Right renal cortex interstitium (tissue), 3 donors: Measurements from ENCODE around the gene PHF3. TPM values are rescaled to one million over a fixed set of nuclear protein-coding genes. Genes with fewer than 3 reads are reported as not detected.

Experiments used
- DNase-seq, 3 donors: peaks; one replicate each; pipeline ENCODE4 v3.0.0-alpha.2; 2013; ENCODE audit warnings: low read depth in 3 of 3, low spot score in 2 of 3
- polyA plus RNA-seq, 3 donors: library from polyadenylated mRNA; unstranded; fragments of 120-200 nt; gene quantifications; one replicate each; pipeline ENCODE4 v1.2.1, GENCODE V29; 2013; ENCODE audit not compliant: insufficient read length in 3 of 3

The PHF3 gene
- polyA plus RNA-seq, 3 donors = 64.9 to 75.9 (median 69.6) TPM

DNA sequence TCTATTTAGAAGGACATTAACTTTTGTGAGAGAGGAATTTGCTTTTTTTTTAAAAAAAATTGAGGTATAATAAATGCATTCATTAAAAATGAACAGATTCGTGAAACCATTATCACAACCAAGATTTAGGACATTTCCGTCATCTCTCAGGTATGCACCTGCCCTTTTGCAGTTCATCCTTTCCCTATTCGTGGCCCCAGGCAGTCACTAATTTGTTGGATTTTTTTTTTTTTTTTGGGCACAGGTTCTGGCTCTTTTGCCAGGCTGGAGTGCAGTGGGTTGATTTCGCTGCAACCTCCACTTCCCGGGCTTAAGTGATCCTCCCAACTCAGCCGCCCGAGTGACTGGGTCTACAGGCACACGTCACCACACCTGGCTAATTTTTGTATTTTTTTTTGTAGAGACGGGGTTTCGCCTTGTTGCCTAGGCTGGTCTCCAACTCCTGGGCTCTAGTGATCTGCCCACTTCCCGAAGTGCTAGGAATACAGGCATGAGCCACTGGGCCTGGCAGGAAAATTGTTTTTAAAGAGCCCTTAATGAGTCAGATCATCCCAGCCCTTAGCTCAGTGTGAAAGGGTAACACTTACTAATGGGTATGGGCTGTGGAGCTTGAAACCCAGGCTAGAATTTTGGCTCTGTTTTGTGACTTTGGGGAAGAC, 9.2 kb downstream of the PHF3 start:
- no peak for DNase-seq

- no peak for DNase-seq
Observed at GRCh38 chr6:63649269-63649668, 13.7 kb downstream of the PHF3 start.

GRCh38 chr6:63649847-63650265, 14.3 kb downstream of the PHF3 start:
- no peak for DNase-seq

- DNase-seq = no peak
Observed at GRCh38 chr6:63652980-63653379, 17.4 kb downstream of the PHF3 start.

DNA sequence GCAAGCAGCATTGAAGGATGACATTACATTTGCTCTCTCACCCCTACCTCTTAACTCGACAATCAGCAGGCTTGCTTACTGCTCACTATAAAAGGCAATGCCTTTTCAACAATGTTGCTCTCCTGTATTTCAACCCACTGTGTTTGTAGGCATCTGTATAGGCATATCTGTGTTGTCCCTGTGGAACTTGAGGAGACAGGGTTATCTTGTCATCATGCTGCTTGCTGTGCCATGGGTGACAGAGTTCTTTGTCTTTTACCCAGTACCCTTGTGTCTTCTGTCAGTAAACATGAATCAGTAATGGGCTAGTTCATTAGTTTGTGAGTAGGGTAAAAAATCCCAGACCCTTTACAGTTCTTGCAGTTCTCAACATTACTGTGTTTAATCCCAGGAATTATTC, 25.2 kb downstream of the PHF3 start:
- no peak for DNase-seq

GRCh38 chr6:63661769-63662168, 26.2 kb downstream of the PHF3 start:
- no peak for DNase-seq

- DNase-seq = no peak
Observed at GRCh38 chr6:63663147-63663955, 27.7 kb downstream of the PHF3 start.

- DNase-seq = no peak
Observed at GRCh38 chr6:63663956-63664281, 28.3 kb downstream of the PHF3 start.

DNA sequence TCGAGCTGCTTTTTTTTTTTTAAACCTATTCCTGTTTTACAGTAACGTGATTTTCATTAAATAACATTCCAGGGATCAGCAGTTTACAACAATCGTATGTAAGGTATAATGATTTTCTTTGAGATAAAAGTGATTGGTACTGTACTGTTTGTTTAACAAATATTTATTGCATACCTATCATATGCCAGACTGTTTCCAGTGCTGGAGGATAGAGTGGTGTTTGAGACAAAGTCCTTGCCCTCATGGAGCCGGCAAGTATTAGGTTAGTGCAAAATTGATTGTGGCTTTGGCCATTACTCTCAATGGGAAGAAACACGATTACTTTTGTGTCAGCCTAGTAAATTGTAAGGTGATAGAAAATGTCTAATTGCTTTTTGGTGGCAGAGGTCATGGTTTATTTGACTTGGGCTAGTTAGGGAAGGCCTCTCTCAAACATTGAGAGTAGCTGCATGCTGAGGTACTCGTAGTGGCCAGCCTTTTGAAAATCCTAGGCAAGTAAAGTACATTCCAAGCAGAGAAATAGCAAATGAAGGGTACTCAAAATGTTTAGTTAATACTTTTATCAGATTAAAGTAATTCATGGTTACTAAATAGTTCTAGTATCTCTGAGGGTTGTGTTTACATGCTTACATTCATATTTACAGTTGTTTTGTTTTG, 35.6 kb downstream of the PHF3 start:
- no peak for DNase-seq

DNA sequence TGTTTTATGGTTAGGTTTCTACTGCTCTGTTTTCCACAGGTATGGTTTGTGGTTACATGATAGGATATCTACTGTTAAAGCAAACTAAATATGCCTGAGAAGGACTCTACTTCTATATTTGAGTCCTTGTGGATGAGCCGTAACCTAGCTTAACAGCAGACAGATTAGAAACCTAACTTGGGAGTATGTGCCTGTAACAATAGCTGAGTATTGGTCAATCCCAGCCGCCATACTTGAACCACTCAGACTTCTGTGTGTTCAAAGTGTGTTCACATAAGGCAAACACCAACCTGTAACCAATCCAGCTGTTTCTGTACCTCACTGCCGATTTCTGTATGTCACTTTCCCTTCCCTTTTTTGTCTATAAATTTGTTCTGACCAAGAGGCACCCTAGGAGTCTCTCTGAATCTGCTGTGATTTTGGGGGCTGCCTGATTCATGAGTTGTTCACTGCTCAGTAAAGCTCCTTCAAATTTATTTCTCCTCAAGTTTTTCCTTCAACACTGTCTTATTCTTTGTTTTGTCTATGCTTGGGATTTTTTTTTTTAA, 37.1 kb downstream of the PHF3 start:
- no peak for DNase-seq

GRCh38 chr6:63673692-63674091, 38.1 kb downstream of the PHF3 start:
- DNase-seq = no peak

- DNase-seq = no peak
Observed at GRCh38 chr6:63674635-63675034, 39.0 kb downstream of the PHF3 start.

- DNase-seq = no peak
Observed at GRCh38 chr6:63675138-63675537, 39.5 kb downstream of the PHF3 start.

DNA sequence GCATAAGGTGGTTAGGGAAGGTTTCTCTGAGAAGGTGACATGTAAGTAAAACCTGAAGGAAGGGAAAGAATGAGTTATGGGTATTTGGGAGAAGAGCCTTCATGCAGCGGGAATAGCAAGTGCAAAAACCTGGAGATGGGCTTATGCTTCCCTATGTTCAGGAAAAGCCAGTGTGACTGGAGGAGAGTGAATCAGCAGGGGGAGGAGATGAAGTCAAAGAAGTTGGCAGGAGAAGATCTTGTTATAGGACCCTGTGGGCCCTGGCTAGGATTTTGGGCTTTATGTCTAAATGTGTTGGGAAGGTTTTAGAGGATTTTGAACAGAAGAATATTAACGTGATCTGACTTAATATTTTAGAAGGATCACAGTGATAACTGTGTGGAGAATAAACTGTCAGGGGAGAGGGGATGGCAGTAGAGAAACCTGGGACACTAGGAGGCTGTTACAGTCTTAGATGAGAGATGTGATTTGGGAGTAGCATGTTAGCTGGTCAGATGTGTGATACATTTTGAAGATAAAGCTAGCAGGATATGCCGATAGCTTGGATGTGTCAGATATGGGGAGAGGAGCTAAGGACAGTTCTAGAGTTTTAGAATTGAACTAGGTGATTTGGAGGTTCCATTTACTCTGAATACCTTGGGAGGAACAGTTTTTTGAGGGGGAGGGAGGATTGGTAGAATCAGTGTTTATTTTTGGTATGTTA, 41.0 kb downstream of the PHF3 start:
- DNase-seq = no peak

DNA sequence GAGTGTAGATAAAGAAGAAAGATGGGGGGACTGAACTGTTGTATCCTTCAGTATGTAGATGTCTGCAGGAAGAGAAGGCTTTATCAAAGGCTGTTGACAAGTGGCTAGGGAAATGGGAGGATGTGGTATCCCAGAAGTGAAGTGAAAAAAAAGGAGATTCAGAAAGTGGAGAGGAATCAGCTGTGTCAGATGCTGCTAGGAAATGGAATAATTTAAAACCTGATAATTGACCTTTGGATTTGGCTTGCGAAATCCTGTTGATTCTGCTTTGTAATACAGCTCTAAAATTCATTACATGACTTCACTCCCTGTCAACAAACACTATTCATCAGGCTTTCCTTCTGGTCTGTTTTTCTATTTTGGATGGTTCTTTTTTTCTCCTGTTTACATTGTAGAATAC, 41.7 kb downstream of the PHF3 start:
- DNase-seq = peak in 1 of 3 donors; percentile 16

GRCh38 chr6:63683071-63683603, 47.5 kb downstream of the PHF3 start:
- no peak for DNase-seq

DNA sequence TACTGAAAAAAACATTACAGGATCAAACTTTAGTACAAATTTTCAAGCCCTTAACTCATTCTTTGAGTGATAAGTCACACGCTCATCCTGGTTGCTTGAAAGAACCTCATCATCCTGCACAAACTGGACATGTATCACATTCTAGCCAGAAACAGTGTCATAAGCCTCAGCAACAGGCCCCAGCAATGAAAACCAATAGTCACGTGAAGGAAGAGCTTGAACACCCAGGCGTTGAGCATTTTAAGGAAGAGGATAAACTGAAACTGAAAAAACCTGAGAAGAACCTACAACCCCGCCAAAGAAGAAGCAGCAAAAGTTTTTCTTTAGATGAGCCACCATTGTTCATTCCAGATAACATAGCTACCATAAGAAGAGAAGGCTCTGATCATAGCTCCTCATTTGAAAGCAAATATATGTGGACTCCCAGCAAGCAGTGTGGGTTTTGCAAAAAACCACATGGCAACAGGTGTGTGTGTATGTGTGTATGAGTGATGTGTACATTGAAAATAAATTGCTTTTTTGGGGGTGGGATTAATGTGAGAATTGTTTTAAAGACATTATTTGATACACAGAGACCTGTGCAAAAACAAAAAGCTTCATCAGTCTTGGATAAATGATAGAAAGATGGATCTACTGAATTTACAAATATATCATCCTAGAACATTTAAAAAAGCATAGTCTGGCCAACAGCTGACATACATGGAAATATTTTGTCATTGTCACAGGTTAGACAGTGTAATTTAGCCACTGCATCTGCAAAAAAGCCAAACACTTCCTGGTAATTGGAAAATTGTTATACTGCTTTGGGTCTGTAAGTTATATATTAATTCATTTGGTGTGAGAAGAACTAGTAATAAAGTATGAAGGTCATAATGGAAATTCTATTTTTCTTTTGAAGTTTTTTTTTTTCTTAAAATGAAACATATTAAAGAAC, 50.1 kb downstream of the PHF3 start:
- DNase-seq = no peak

GRCh38 chr6:63689421-63689820, 53.8 kb downstream of the PHF3 start:
- DNase-seq = no peak

GRCh38 chr6:63690221-63690620, 54.6 kb downstream of the PHF3 start:
- no peak for DNase-seq

DNA sequence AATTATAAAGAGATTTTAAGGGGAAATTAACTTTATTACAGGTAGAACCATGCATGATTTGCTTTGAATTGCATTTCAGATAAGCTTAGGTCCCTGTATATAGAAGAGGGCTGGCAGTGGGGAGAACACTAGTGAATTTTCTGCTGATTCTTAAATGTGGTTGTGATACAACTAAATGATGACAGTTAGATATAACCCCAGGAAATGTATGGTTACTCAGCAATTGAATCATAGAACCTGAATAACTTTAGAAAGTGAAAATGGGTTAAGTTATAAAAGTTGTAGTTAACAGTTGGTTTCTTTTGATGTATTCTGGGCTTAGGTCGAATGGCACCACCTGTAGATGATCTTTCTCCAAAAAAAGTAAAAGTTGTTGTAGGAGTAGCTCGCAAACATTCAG, 70.1 kb downstream of the PHF3 start:
- no peak for DNase-seq
